HG02938 (cell line): ENCODE results near the gene ZRANB1.

Experiments
- ATAC-seq: cut with Tn5 transposase; IDR thresholded peaks from one replicate; pipeline ENCODE4 v1.9.1; 2021; ENCODE audit warnings: mild to moderate bottlenecking, moderate library complexity; ENCODE audit not compliant: unreplicated experiment

ZRANB1 gene

DNA sequence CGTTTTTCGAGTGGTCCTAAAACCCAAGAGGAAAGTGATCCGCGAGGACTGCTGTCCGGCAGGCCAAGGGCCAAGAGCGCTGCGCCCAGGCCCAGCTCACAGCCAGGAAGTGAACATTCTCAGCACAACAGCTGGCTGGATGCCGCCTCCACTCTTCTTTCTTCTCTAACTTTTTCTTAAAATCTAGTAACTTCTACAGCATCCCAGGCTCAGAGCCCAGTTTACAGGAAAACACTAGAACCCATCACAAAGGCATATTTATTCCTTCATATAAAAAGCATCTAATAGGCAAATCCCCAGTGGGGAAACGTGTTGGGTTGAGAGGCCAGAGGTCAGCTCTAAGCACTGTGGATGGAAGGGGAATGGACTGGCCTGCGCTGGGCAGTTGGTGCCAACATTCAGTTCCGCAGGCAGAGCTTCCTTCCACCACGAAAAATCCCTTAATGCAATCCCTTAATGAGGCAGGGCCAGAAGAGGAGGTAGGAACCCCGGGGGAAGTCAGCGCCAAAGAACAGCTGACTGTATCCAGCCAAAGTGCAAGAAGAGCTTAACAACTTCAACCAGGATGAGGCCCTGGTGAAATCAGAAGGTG is 74.8 kb downstream of the ZRANB1 start:
- ATAC-seq: no peak

DNA sequence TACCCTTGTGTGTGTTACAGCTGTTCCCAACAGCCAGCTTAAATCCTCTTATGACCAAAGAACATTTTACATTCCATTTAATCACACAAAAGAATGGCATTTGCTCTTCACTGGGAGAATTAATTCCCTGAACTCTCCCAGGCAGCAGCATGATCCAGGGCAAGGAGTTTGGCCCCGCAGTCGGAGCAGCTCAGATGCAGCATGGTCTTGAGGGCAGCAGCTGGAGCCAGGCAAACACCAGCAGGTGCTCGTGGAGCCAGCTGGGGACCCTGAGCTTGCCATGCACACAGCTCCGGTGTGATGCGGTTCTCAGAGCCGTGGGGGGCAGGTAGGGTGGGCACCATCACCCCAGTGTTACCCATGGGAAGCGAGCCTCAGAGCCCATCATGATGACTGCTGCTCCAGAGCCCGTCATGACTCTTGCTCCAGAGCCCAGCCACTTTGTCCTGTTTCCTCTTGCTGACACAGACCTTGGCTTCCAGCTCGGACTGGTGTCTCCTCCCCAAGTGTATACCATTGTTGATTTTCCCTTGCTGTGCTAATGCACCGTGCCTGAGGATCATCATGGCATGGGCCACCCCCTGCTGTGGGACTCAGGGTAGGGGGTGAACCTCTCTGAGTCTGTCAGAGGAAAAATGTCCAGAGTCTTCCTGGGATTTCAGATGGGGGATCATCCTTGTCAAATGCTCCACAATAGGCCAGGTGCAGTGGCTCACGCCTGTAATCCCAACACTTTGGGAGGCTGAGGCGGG is 75.8 kb downstream of the ZRANB1 start:
- no peak for ATAC-seq

DNA sequence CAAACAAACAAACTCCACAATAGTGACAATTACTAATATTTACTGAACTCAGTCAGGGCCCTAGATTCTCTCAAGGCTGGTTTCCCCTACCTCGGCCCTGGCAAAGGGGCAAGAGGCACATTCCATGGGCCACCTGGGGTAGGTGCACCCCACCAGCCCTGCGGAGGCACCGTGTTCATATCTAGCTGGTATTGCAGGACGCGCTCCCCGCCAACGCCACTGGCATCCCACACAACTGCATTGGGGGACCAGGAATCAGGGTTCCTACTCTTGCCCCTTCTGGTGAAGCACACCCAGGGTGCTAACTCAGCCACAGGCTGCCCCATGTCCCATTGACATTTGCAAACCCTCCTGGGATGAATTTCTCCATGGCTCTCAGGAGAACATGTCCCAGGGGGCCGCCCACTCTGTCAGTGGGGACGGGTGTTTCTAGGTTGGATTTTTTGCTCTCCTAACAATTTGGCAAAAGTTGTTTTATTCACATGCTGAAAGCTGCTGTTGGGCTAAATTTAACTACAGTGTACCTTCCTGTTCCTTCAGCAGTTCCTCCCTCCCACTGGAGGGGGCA is 76.7 kb downstream of the ZRANB1 start:
- ATAC-seq: no peak

DNA sequence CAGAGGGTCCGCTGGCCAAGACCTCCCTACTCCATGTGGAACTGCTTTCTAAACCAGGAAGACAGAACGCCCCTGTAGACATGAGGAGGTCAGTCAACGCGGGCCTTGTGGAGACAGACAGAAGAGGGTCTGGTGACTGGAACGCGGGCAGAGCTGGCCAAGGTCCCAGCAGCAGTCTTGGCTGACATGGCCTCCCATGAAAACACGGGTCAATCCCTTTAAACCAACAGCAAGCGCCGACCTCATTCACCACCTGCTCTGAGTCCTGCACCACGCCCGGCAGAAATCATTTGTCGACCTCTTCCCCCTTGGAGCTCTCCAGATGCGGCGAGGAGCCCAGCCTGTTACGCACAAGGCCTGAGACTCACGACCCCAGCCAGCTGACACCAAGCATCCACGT is 78.5 kb downstream of the ZRANB1 start:
- ATAC-seq: no peak

DNA sequence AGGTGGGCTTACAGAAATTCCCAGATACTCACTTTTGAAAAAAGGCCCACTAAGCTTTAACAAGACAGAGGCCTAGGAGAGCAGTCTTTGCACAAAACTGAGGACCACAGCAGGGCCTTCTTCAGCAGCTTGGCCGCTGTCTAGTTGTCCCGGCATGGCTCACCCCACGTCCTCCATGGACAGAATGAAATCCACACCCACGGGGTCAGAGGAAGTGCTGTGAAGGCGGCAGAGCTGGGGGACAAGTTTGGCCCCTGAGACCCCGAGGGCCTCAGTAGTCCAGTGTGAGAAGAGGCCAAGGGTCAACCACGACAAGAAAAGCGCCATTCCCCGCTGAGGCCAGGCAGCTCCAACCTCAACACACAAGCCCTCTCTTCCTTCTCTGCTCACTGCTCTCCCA is 78.9 kb downstream of the ZRANB1 start:
- ATAC-seq: no peak

DNA sequence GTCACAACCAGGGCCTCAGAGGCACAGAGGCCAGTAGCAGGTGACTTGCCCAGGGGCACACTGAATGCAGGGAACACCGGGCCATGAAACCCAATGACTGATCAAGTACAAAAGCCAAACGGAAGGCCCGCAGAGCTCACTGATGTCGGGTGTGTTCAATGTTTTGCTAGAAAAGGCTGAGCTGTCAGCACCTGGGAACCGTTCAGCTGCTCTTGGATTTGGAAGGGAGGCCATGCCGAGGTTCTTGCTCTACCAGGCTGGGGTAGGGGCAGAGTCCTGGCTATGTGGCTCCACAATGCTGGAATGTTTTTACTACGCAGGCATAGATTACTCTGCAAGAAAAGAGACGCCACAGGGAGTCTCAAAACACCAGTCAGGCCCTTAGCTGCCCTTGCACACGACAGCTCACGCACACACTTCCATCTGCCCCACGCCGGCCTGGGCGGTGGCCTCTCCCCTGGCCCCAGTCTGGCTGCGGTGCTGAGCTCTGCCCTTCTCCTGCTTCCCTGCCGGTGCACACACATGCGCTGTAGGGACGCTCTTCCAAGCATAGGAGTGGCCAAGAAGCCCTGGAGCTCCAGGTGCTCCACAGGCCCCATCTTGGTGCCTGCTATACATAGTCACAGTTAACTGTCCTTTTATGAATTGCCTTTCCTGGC is 79.9 kb downstream of the ZRANB1 start:
- no peak for ATAC-seq

DNA sequence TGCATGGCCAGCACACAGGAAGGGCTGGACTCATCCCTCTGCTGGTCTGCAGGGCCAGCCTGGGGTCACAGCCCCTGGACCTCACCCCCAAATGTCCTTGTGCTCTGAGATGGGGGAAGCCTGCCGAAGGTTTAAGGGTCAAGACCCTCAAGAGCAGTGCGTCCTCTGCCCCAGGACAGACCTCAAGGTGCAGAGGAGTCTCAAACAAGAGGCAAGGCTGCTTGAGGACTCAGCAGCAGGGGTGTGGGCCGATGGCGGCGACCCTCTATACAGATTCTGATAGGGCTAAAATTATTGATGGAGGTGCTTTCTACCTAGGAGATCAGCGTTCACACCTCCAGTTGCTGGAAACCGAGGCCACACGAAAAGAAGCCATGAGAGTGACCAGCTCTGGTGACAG is 80.7 kb downstream of the ZRANB1 start:
- ATAC-seq: no peak

DNA sequence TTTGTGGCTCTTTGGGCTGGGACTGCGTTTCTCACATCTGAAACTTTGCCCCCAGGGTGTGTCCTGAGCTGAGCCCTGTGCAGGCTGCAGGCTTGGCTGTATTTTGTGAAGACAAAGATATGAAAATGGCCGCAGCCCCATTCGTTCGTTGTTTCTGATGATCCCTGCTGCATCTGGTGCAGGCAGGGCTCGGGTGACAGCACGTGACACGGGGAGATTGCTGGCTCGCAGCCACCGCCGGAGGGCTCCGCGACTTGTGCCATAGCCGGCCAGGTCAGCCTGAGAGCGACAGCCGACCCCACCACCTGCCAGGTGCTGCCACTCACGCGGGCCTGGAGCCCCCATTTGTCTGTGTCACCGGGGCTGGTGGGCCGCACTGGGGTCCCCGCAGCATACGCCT is 81.3 kb downstream of the ZRANB1 start:
- ATAC-seq: no peak

DNA sequence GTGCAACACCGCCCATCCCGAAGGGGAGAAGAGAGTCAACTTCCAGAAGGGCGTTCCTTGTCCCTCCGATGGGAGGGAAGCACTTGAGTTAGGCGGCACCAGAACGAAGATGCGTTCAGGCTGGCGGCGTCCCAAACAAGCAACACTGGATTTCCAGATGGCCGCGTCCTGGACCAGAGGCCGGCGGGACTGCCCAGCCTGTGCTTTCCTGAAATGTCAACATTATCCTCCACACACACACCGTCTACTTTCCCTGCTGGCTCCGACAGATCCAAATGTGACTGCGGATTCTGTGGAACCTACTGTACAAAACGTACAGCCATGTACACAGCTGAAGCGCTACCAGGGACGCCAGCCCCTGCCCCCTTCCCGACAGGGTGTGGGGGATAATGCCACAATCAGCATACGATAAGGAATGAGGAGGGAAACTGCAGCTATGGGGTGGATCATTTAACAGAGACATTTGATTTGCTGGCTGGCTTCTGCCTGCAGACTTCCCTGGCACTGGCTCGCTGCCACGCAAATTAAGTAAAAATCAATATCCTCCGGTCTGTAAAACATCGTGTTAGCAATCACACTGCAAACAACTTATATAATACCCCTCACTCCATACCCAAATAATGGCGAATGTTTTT is 82.1 kb downstream of the ZRANB1 start:
- no peak for ATAC-seq

DNA sequence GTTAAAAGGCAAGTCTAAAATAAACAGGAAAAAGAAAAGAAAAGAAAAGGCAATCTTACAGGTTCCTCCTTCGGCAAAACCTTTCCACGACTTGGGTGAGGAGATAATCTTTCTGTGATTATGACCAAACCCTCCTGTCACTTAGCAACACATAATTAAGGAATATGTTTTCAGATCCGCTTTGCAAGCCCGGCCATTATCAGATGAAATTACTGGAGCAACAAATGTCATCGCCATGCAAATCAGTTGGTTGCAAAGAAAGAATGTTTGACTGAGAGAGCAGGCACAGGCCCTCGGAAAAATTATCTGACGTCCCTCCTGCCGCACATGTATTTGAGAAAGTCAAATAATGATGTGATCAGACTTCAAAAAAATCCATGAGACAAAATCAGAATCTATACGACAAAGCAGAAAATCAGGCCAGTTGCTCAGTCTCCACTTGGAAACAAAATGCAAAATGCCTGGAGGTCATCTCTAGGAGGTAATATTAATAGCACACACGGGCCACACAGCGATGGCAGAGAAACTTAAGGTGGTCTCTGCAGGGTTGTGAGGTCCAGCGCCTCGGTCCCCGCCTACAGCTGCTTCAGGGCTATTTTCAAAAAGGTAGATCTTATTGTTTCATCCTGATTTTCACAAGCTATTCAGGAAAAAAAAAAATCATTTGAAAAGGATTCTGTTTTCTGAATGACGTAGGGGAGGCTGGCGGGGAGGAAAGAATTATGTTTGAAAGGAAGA is 82.7 kb downstream of the ZRANB1 start:
- no peak for ATAC-seq

DNA sequence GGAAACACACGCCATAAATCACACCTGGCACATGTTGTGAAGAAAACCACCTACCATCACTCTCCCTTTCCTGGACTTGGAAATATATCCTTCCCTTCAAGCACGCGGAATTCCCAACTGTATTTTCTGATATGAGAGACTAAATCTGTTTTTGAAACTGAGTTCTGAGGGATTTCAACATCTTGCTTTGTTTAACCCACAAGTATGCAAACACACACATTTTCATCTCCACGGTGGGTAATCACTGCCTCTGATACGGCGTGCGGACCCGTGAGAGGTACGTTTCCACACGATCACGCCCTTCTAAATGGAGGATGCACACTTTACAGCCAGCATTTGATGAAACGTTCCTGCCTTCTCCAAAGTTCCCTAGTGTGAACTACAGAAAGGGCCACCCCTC is 83.4 kb downstream of the ZRANB1 start:
- no peak for ATAC-seq

DNA sequence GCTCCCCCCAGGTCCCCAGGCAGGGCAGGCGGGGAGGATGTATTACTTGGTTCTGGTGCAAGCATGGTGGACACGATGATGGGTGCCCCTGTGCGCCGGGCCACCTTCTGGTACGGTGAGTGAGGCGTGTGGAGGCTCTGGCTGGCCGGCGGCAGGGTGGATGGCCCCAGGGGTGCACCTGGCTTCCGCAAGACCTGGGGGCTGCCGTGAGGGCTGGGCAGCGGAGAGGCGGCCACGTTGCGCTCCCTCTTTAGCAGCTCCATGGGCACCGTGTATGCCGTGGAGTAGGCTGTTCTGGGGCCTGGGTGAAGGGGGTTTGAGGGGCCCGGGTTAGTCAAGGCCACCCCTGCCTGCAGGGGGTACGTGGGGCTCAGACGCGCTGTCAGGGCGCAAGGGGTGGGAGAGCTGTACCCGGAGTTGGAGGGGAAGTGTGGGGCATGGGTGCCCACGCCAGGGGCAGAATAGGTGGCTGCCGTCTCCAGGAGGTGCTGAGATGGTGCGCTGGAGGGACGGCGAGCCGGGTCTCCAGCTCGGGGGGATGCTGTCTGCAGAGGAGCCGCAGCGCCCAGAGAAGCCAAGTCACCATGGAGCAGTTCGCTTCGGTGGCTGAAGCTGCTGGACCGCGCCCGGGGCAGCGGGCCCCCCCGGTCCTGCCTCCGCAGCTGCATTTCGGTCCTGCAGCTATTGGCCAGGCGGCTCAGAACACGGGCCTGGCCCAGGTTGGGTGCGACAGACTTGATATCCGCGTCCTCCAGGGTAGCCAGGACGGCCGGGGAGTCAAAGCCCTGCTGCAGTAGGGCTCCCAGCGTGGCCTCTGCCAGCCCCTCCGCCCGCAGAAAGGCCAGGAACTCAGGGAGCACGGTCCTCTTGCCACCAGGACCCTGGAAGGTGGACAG is 84.4 kb downstream of the ZRANB1 start:
- ATAC-seq: no peak

DNA sequence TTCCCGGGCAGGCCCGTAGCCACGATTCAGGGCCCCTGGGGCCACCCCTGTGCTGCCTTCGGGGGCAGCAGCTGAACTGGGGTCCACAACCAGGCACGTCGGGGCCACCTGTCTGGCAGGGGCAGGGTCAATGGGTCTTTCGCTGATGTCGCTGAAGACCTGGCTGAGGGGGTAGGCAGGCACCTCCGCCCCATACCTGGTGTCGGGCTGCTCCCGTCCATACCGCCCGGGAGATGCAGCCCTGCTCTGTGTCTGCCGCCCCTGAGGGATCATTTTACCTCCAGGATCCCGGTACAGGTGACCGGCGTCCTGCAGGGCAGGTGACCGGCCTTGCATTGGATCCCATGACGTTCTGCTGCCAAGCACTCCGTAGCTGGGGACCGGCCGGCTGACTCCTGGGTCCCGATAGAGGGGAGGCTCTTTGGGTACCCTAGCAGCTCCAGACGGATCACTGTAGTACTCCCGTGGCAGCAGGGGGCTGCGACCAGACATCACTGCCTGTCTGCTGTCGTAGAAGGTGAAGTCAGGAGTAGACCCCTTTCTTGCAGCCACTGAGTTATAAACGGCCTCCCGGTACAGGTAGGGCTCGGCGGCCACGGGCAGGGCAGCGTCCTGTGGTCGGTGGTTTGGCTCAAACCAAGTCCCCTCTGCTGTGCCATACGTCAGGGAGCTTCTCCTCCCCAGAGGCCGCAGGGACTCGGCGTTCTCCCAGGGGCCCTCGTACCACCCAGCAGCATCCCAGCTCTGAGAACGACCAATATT is 85.2 kb downstream of the ZRANB1 start:
- ATAC-seq: no peak

DNA sequence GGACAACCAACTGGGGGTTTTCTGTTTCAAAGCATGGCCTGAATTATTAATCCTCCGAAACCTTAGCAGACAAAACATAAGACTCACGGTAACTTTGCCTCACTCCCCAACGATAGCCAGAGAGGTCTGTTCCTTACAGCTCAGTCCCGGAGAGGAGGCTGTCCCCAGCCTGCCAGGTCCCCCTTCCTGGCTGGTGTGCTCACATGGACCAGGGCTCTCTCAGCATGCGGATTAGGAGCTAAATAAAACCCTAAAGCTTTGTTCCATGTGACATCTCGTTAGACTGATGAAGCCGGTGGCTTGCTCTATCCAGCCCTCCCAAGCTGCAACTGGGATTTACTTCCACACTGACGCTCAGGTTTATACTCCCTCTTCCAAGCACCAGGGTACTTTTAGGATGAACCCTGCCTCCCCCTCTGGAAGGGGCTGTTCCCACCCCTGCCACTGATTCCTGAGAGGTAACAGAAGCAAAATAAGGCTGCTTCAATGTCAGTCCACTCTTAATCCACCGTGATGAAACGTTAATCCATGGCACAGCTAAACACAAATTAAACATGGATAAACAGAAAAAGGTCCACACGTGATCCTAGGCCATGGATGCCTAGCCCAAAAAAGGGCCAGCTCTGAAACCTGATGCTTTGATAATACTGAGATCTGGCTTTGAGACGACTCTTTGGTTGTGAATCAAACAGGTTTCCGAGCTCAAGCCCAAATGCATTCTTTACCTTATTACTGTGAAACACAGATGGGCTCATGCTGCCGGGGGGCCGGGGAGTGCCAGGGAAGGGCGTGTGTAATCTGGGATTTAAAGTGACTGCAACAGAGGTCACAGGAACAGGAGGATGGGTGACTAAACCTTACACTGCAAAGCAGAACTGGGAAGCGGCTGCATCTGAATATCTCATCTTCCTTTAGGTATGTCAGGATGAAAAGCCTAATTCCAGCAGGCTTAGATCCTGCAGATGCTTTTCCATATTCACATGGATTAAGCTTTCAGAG is 86.2 kb downstream of the ZRANB1 start:
- ATAC-seq: no peak

DNA sequence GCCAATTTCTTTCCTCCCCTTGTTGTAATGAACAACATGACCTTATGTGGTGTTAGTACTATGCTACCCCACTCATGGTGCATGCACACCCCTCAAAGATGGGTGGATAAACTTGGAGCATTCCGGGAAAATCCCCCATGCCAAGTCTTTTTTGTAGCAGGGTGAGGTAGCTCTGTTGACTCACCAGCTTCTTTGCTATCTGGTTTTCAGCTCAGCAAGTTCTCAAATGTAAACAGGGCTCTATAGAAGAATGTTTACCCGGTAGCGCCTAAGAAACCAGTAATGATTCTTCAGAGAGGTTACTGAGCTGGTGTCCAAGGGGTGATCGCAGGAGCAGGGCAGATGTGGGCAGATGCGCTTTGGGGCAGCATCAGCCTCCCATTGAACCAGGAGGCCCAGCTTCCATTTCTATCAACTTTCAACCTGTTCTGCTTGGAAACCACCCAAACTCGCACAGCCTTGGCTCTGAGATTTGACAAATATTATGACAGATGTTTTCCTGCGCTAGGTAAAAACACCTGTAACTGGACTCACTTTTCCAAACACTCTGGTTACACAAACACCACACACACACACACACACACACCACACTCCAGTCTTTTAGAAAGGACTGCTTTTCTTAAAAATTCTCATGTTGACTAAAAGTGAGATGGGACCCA is 87.8 kb downstream of the ZRANB1 start:
- ATAC-seq: no peak

DNA sequence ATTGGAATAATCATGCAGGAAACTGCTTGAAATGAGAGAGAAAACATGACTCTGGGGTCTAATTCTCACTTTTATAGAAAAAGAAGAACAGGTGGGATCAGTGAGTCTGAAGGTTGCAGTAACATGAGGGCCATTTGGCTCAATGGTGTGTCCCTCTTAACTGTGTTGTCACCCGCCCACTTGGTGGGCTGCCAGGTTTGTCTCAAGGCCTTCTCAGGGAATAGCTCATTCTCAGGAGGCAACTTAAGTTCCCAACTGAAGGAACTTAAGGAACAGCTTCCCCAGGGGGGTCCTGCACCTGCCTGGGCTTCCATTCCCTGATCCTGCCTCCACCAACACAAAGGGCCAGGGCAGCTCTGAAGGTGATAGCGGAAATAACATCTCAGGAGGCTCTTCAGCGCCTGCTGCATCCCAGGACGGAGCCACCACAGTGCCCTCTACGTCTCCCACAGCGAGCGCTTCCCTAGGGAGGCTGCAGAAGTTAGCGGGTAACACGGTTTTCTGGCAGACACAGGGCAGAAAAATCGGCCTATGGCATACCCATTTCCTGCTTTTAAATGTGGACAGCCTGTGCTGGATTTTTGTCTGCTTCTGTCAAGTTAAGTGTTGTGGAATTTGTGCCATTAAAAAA is 88.8 kb downstream of the ZRANB1 start:
- ATAC-seq: no peak

DNA sequence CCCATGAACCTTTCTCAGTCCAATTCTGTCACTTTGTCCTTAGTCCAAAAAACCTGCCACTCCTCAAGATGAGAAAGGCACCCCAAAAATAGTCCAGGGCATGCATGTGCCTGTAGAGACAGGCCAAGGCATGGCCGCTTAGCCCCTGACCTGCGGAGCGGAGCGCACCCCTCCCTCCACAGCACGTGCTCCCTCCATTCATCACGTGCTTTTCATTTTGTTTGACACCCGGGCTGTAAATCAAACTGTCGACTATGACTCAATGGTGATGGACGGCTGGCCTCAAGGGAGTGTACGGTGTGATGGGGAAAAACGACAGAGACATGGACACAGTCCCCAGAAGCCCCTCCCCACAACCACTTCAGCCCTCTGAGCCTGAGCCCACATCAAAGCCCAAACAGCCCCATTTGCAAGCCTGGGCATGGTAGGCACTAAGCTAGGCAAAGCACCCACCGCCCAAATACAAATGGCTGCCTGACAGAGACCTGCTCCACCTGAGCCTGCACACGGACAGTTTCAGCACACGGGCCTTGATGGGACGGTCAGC is 90.6 kb downstream of the ZRANB1 start:
- ATAC-seq: no peak
